ENCODE measurements around the gene TAP2.

DNA sequence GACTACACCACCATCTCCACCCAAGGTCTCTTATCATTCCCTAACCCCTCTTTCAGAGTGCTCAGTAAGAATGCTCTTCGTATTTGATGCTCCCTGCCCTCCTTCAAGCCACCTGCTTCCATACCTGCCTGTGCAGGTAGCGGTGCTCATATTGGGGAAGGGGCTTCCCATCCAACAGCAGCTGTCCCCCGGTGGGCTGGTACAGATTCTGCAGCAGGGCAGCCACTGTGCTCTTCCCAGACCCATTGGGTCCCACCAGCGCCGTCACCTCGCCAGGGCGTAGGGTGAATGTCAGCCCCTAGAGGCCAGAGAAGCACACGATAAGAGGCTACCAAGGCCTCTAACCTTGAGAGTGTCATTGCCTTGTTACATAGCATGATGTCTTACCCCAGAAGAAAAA lies 9.3 kb upstream of the TAP2 start:
- TF ChIP-seq EZH2phosphoT487 (IDR thresholded peaks at IDR 0.05; ENCODE audit: insufficient read depth, low read depth) (no peak), EZH2 (IDR thresholded peaks at IDR 0.05; ENCODE audit: insufficient read depth, poor library complexity, severe bottlenecking) (no peak)

All from GM23248 (cell line).